HL-60 (cell line): ENCODE data around the gene MAMDC2.
"Not testable (repeated sequence)": the region's sequence is repeated elsewhere in the genome, so short reads cannot be mapped to it uniquely, and the experiment has no call there.

ENCODE experiments used
- DNase-seq, 2 experiments: peaks; one replicate each; pipeline ENCODE4 v3.0.0-alpha.2; 2010 to 2020; ENCODE audit warnings: low read depth in 1 of 2, low spot score in 1 of 2
- H3K27ac ChIP-seq: fragments of 250-450 bp; sonication (Bioruptor Pico); replicated peaks from 2 replicates; pipeline ENCODE4 v1.5.1; 2020; ENCODE audit warnings: mild to moderate bottlenecking, moderate library complexity
- H3K27me3 ChIP-seq: fragments of 250-450 bp; sonication (Bioruptor Pico); 2 replicates; pipeline ENCODE4 v1.5.1; 2021; ENCODE audit warnings: mild to moderate bottlenecking, moderate library complexity; ENCODE audit not compliant: insufficient read depth, poor library complexity, severe bottlenecking
- H3K4me3 ChIP-seq: replicated peaks from 2 replicates; pipeline ENCODE4 v1.5.1; 2011; ENCODE audit warnings: mild to moderate bottlenecking, control low read depth, low read length; ENCODE audit not compliant: insufficient read depth
- GABPA ChIP-seq: IDR thresholded peaks from 2 replicates; pipeline ENCODE4 v1.6.1; 2012; ENCODE audit warnings: low read depth
- POLR2AphosphoS5 ChIP-seq: IDR thresholded peaks from 2 replicates; pipeline ENCODE4 v1.6.1; 2012; ENCODE audit warnings: low read depth
- SPI1 ChIP-seq: IDR thresholded peaks from 2 replicates; pipeline ENCODE4 v1.6.1; 2012; ENCODE audit warnings: low read depth, mild to moderate bottlenecking, borderline replicate concordance
- TF ChIP-seq, protein P1 (sequence below): IDR thresholded peaks from one replicate; pipeline ENCODE4 v1.5.1; 2011; ENCODE audit warnings: low read length, control low read depth, inconsistent platforms; ENCODE audit not compliant: insufficient read depth
- TF ChIP-seq, protein P2 (sequence below): IDR thresholded peaks from 2 replicates; pipeline ENCODE4 v1.6.1; 2012; ENCODE audit warnings: low read depth; ENCODE audit not compliant: insufficient replicate concordance

MAMDC2 gene

DNA sequence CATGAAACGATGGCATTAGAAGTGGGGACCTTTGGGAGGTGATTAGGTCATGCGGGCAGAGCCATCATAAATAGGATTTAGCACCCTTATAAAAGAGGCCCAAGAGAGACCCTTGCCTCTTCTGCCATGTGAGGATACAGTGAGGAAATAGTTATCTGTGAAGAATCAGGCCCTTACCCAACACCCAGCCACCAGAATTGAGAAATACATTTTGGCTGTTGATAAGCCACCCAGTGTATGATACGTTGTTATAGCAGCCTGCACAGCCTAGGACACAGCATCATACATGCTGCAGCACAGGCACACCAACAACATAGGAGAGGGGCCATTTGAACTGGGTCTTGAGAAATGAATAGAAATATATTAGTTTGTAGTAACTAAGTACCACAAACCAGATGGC, 8.0 kb upstream of the MAMDC2 start:
- TF ChIP-seq, protein P1, sequence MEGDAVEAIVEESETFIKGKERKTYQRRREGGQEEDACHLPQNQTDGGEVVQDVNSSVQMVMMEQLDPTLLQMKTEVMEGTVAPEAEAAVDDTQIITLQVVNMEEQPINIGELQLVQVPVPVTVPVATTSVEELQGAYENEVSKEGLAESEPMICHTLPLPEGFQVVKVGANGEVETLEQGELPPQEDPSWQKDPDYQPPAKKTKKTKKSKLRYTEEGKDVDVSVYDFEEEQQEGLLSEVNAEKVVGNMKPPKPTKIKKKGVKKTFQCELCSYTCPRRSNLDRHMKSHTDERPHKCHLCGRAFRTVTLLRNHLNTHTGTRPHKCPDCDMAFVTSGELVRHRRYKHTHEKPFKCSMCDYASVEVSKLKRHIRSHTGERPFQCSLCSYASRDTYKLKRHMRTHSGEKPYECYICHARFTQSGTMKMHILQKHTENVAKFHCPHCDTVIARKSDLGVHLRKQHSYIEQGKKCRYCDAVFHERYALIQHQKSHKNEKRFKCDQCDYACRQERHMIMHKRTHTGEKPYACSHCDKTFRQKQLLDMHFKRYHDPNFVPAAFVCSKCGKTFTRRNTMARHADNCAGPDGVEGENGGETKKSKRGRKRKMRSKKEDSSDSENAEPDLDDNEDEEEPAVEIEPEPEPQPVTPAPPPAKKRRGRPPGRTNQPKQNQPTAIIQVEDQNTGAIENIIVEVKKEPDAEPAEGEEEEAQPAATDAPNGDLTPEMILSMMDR: no peak
- TF ChIP-seq SPI1 (no peak), POLR2AphosphoS5 (no peak), GABPA (no peak)
- TF ChIP-seq, protein P2, sequence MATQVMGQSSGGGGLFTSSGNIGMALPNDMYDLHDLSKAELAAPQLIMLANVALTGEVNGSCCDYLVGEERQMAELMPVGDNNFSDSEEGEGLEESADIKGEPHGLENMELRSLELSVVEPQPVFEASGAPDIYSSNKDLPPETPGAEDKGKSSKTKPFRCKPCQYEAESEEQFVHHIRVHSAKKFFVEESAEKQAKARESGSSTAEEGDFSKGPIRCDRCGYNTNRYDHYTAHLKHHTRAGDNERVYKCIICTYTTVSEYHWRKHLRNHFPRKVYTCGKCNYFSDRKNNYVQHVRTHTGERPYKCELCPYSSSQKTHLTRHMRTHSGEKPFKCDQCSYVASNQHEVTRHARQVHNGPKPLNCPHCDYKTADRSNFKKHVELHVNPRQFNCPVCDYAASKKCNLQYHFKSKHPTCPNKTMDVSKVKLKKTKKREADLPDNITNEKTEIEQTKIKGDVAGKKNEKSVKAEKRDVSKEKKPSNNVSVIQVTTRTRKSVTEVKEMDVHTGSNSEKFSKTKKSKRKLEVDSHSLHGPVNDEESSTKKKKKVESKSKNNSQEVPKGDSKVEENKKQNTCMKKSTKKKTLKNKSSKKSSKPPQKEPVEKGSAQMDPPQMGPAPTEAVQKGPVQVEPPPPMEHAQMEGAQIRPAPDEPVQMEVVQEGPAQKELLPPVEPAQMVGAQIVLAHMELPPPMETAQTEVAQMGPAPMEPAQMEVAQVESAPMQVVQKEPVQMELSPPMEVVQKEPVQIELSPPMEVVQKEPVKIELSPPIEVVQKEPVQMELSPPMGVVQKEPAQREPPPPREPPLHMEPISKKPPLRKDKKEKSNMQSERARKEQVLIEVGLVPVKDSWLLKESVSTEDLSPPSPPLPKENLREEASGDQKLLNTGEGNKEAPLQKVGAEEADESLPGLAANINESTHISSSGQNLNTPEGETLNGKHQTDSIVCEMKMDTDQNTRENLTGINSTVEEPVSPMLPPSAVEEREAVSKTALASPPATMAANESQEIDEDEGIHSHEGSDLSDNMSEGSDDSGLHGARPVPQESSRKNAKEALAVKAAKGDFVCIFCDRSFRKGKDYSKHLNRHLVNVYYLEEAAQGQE: no peak
- H3K27me3 ChIP-seq: no peaks in the 10 kb centered on the region
- DNase-seq: peak in 1 of 2 experiments; percentile 6
- H3K4me3 ChIP-seq: no peak overlapping the region
- no peak overlapping the region for H3K27ac ChIP-seq

DNA sequence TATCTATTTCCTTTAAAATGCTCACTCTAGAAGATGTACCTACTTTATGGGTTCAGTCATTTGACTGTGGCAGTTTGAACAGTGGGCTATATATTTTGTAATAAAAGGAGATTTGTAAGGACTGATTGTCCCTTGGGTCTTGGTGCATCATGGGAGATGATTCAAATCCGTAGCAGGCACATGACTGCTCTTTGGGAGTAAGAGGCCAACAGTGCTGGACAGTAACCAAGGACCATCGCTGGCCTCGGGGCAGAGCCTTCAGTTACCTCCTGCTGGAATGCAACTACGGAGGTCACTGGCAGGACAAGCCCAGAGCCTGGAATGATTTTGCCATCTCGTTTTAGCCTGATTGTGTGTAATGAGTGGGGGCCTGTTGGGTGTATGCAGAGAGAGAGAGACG, 7.0 kb upstream of the MAMDC2 start:
- Histone ChIP-seq H3K27me3 (no peaks in the 10 kb centered on the region), H3K4me3 (no peak overlapping the region), H3K27ac (no peak overlapping the region)
- TF ChIP-seq POLR2AphosphoS5 (no peak), SPI1 (no peak)
- no peak for DNase-seq

DNA sequence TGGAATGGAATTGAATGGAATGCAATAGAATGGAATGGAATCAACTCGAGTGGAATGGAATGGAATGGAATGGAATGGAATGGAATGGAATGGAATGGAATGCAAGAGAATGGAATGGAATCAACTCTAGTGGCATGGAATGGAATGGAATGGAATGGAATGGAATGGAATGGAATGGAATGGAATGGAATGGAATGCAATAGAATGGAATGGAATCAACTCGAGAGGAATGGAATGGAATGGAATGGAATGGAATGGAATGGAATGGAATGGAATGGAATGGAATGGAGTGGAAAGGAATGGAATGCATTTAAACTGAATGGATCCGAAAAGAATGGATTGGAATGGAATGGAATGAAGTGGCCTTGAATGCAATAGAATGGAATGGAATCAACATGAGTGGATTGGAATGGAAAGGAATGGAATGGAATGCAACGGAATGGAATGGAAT, 5.5 kb upstream of the MAMDC2 start:
- DNase-seq, H3K27ac ChIP-seq, H3K27me3 ChIP-seq, H3K4me3 ChIP-seq: not testable (repeated sequence)

DNA sequence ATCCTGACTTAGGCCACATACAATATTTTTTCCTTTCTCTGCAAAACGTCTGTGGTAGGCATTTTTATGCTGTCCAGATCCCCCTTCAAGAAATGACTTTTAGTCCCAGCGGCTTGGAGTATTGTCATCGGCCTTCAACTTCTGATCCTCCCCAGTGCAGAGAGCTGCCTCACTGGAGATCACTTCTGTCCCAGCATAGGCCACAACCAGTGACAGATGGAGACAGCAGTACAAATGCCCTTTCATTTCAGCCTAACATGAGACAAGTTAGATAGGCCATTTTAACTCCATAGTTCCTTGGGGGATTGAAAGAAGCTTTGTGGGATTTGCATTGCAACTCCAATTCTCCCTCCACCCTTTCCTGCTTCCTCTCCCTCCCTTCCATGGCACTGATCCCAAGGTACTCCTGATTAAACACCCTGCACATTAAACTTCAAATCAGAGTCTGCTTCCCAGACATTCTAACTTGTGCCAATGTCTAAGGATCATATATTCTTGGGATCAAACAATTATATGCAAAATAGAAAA, 3.2 kb upstream of the MAMDC2 start:
- no peak overlapping the region for H3K4me3 ChIP-seq
- H3K27ac ChIP-seq: no peak overlapping the region
- TF ChIP-seq, protein P1: no peak
- peaks cover 22% of the 10 kb centered on the region for H3K27me3 ChIP-seq
- DNase-seq: no peak

DNA sequence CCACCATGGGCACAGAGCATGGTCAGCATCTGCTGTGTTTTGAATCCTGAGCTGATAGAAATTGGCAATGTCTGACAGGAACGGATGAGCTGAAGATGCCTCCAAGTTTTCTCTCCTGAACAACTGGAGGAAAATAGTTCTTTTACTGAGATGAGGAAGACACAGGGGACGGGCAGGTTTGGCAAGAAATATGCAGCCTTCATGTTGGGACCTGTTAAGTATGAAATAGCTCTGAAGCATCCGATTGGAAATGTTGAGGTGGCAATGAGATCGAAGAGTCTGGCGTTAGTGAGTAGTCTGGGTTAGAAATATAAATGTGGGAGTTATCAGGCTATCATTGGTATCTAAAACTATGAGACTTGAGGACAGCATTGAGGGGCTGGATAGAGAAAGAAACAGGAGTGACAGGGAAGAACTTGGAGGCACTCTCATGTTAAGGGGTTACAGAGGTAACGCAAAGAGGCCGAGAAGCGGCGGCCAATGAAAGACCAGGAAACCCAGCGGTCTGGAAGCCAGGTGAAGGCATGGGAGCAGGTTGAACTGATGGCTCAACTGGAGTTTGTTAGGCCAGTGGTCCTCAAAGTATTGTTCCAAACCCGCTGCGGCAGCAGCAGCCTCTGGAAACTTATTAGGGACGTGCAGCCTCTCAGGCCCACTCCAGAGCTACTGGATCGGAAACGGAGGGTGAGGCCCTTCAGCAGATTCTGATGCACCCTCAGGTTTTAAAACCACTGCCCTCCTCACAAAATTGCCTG, 1.0 kb upstream of the MAMDC2 start:
- Histone ChIP-seq H3K4me3 (no peak overlapping the region), H3K27ac (no peak overlapping the region), H3K27me3 (peaks cover 25% of the 10 kb centered on the region)
- no peak for DNase-seq
- TF ChIP-seq, protein P2: no peak
- TF ChIP-seq, protein P1: no peak
- TF ChIP-seq SPI1: no peak
- no peak for TF ChIP-seq POLR2AphosphoS5
- TF ChIP-seq GABPA: no peak
